Measurements from ENCODE around the gene GLIS1. TPM values are rescaled to one million over a fixed set of nuclear protein-coding genes. Genes with fewer than 3 reads are reported as not detected.

GLIS1 gene
- total RNA-seq, 2 donors from 2014 or later, result 2.6 TPM; not detected in 1

DNA sequence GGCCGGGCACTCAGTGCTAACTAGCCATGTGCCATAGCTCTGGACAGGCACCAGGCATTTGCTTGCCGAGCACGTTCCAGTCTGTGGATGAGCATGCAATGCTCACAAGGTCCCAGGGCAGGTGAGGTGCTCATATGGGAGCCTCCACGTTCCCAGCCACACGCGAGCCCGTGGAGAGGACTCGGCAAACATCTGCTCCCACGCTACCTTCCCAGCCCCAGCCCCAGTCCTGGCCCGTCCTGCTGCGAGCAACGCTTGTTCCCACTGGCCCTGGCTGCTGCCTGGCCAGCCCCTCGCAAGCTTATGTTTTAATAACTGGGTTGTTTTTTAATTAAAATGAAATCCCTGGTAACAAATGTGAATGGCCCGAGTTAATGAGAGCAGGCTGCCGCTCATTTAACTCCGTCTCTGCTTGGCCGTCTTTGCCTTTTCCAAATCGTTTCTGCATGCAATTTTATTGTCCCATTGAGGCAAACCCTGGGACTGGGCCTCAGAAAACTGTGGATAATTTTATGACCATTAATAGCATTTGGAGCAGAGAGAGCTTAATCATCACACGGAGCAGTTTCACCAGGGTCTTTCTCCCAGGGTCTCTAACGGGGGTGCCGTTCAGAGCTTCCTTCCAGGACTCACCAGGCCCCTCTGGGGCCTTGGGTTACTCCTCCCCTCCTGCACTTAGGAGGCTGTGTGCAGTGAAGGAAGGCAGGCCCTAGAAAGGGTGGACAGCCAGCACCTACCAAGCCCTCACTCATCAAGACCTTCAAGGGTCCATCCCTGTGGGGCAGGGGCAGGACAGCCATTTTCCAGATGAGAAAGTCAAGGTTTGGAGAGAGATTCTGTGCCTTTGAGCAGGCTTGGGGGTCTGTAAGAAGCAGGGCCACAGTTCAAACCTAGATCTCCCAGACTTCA, 136.8 kb downstream of the GLIS1 start:
- ATAC-seq (ENCODE audit: insufficient number of reproducible peaks, low FRiP score, low read depth) (no peak), DNase-seq (ENCODE audit: low spot score) (no peak)
- Histone ChIP-seq H3K4me1 (ENCODE audit: control insufficient read depth in 1 of 2, low read depth in 2 of 2) (no peaks in the 10 kb centered on the region), H3K36me3 (no peaks in the 10 kb centered on the region), H3K27me3 (replicated peaks; ENCODE audit: insufficient read depth) (no peaks in the 10 kb centered on the region), H3K4me3 (no peak overlapping the region), H3K27ac (no peak overlapping the region), H3K9me3 (no peaks in the 10 kb centered on the region)
- TF ChIP-seq, protein P1, sequence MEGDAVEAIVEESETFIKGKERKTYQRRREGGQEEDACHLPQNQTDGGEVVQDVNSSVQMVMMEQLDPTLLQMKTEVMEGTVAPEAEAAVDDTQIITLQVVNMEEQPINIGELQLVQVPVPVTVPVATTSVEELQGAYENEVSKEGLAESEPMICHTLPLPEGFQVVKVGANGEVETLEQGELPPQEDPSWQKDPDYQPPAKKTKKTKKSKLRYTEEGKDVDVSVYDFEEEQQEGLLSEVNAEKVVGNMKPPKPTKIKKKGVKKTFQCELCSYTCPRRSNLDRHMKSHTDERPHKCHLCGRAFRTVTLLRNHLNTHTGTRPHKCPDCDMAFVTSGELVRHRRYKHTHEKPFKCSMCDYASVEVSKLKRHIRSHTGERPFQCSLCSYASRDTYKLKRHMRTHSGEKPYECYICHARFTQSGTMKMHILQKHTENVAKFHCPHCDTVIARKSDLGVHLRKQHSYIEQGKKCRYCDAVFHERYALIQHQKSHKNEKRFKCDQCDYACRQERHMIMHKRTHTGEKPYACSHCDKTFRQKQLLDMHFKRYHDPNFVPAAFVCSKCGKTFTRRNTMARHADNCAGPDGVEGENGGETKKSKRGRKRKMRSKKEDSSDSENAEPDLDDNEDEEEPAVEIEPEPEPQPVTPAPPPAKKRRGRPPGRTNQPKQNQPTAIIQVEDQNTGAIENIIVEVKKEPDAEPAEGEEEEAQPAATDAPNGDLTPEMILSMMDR (IDR thresholded peaks at IDR 0.05), result no peak

DNA sequence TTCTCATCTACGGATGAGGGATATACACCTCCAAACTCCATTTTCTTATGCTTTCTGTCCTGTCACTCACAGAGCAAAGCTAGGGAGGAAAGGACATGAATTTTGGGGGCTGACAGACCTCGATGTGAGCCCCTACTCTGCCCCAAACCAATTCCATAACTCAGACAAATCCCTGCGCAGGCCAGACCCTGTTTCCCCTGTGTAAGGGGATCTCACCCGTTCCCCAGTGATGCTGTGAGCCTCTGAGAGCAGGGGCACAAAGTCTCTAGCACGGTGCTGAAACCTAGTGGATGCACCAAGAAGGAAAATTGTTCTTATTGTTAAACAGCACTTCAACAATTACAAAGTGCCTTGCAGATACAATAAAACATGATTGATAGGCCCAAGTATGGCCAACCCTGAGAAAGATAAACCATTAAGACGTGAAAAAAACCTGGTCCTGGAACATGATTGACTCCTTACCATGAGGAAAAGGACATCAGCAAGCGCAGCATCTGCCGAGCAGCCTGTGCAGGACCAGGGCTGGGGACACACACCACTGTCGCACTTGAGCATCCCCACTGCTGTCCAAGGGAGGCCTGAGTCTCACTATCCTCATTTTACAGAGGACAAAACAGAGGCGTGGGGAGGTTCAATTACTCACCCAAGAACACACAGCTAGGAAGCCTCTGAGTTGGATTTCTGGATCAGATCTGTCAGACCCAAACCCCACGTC, 137.8 kb downstream of the GLIS1 start:
- no peaks in the 10 kb centered on the region for H3K4me1 ChIP-seq (ENCODE audit: control insufficient read depth in 1 of 2, low read depth in 2 of 2)
- H3K27me3 ChIP-seq (replicated peaks; ENCODE audit: insufficient read depth), result no peaks in the 10 kb centered on the region
- H3K4me3 ChIP-seq, result no peak overlapping the region
- TF ChIP-seq, protein P1 (IDR thresholded peaks at IDR 0.05), result no peak
- no peaks in the 10 kb centered on the region for H3K9me3 ChIP-seq
- no peaks in the 10 kb centered on the region for H3K36me3 ChIP-seq
- no peak overlapping the region for H3K27ac ChIP-seq
- ATAC-seq (ENCODE audit: insufficient number of reproducible peaks, low FRiP score, low read depth), result no peak
- DNase-seq (ENCODE audit: low spot score), result no peak

DNA sequence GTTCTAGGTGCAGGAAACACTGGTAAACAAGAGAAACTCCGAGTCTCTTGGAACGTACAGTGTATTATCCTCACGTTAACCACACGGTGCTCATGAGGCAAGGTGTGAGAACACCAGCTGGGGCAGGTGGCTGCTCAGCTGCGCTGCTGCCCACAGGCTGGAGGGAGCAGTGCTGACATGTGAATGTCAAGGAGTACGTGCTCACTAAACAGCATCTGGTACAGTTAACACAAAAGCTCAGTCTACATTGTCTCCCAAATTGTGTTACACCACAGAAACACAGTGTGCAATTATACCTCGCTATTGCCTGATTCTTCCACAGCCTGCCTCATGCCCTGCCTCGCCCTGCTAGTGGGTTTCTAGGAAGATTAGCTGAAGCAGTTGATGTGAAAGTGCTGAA, 138.4 kb downstream of the GLIS1 start:
- no peak overlapping the region for H3K4me3 ChIP-seq
- ATAC-seq (ENCODE audit: insufficient number of reproducible peaks, low FRiP score, low read depth), result no peak
- no peaks in the 10 kb centered on the region for H3K27me3 ChIP-seq (replicated peaks; ENCODE audit: insufficient read depth)
- no peaks in the 10 kb centered on the region for H3K9me3 ChIP-seq
- no peaks in the 10 kb centered on the region for H3K36me3 ChIP-seq
- H3K27ac ChIP-seq, result no peak overlapping the region
- H3K4me1 ChIP-seq (ENCODE audit: control insufficient read depth in 1 of 2, low read depth in 2 of 2), result no peaks in the 10 kb centered on the region
- TF ChIP-seq, protein P1 (IDR thresholded peaks at IDR 0.05), result no peak
- no peak for DNase-seq (ENCODE audit: low spot score)

DNA sequence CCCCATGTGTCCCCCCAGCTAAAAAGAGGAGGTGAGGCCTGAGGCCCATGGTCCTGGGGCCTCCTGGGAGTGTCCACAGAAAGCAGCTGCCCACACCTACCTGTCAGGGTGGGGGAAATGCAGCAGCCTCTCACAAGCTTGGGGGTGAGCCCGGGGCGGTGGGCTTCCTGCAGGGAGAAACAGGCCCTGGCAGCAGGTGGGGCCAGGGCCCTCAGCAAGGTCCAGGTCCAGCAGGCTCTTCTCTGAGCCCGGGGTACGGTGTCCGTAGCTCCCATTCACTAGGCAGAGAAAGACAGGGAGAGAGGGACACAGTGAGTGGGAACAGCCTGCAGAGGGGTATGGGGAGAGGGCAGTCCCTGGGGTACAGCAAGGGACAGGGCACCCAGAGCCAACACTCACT, 139.0 kb downstream of the GLIS1 start:
- DNase-seq (ENCODE audit: low spot score) (no peak), ATAC-seq (ENCODE audit: insufficient number of reproducible peaks, low FRiP score, low read depth) (no peak)
- H3K4me1 ChIP-seq (ENCODE audit: control insufficient read depth in 1 of 2, low read depth in 2 of 2), result no peaks in the 10 kb centered on the region
- H3K9me3 ChIP-seq, result no peaks in the 10 kb centered on the region
- no peaks in the 10 kb centered on the region for H3K27me3 ChIP-seq (replicated peaks; ENCODE audit: insufficient read depth)
- no peak overlapping the region for H3K27ac ChIP-seq
- no peak overlapping the region for H3K4me3 ChIP-seq
- no peaks in the 10 kb centered on the region for H3K36me3 ChIP-seq
- TF ChIP-seq, protein P1 (IDR thresholded peaks at IDR 0.05), result no peak

DNA sequence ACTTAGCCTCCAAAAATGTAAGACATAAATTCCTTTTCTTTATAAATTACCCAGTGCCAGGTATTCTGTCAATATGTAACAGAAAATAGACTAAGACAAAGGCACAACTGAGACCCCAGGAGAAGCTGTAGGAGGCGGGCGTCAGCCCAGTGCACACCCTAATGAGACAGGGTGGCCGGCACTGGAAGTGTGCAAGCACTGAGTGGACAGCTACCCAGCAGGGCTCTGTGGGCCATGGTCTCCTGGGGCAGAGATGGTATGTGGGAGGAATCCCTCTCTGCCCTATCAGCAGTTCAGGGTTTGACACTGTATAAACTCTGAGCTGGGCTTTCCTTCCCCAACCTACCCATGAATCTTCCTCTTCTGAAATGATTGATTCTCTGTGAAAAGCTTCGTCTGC, 139.5 kb downstream of the GLIS1 start:
- H3K4me1 ChIP-seq (ENCODE audit: control insufficient read depth in 1 of 2, low read depth in 2 of 2), result no peaks in the 10 kb centered on the region
- no peak for DNase-seq (ENCODE audit: low spot score)
- no peak overlapping the region for H3K4me3 ChIP-seq
- H3K9me3 ChIP-seq, result no peaks in the 10 kb centered on the region
- no peak overlapping the region for H3K27ac ChIP-seq
- H3K36me3 ChIP-seq, result no peaks in the 10 kb centered on the region
- TF ChIP-seq, protein P1 (IDR thresholded peaks at IDR 0.05), result no peak
- no peaks in the 10 kb centered on the region for H3K27me3 ChIP-seq (replicated peaks; ENCODE audit: insufficient read depth)
- no peak for ATAC-seq (ENCODE audit: insufficient number of reproducible peaks, low FRiP score, low read depth)

Measured in thoracic aorta (tissue), 2 donors.